CD4-positive, CD25-positive, alpha-beta regulatory T cell (primary cell): ENCODE measurements around the gene SEC31A. TPM values are rescaled to one million over a fixed set of nuclear protein-coding genes. Genes with fewer than 3 reads are reported as not detected.
"Not testable (repeated sequence)": the region's sequence is repeated elsewhere in the genome, so short reads cannot be mapped to it uniquely, and the experiment has no call there.

Experiments used
- ATAC-seq, 2 donors: fragments of 150-1000 bp; cut with Tn5 transposase; one replicate each; pipeline ENCODE4 v1.10.0; 2021; ENCODE audit warnings: low read depth in 2 of 2, moderate number of reproducible peaks in 2 of 2, moderate library complexity in 1 of 2
- DNase-seq, 3 donors: peaks; one replicate each; pipeline versions ENCODE4 v3.0.0 to v3.0.0-alpha.2; 2012 to 2022; ENCODE audit warnings: mixed read lengths in 1 of 3
- H3K27ac ChIP-seq: one replicate; pipeline ENCODE4 v1.7.0; 2013; ENCODE audit warnings: mild to moderate bottlenecking, low read length; ENCODE audit not compliant: insufficient read depth, poor library complexity, severe bottlenecking
- H3K27me3 ChIP-seq: one replicate; pipeline ENCODE4 v1.7.0; 2013; ENCODE audit warnings: low read length; ENCODE audit not compliant: control insufficient read depth, insufficient read depth
- H3K36me3 ChIP-seq: one replicate; pipeline ENCODE4 v1.7.0; 2013; ENCODE audit warnings: mild to moderate bottlenecking, low read length, moderate library complexity; ENCODE audit not compliant: control insufficient read depth, insufficient read depth
- H3K4me1 ChIP-seq: 2 replicates; pipeline ENCODE4 v1.7.0; 2013; ENCODE audit warnings: mild to moderate bottlenecking, low read length; ENCODE audit not compliant: insufficient read depth, control insufficient read depth, poor library complexity, severe bottlenecking
- H3K4me3 ChIP-seq: one replicate; pipeline ENCODE4 v1.7.0; 2013; ENCODE audit warnings: low read depth, mild to moderate bottlenecking, low read length, moderate library complexity
- H3K9me3 ChIP-seq, 2 experiments: 1 replicate in 1 of 2; 2 replicates in 1 of 2; pipeline ENCODE4 v1.7.0; 2013; ENCODE audit warnings: low read length in 2 of 2, mild to moderate bottlenecking in 1 of 2, moderate library complexity in 1 of 2; ENCODE audit not compliant: control insufficient read depth in 2 of 2
- H3K27ac Mint-ChIP-seq, 3 donors: one replicate each; pipeline ENCODE4 v1.8.0; 2020 to 2022; ENCODE audit warnings: mild to moderate bottlenecking in 3 of 3, mixed read lengths in 3 of 3, moderate library complexity in 2 of 3
- H3K27me3 Mint-ChIP-seq: one replicate; pipeline ENCODE4 v1.8.0; 2022; ENCODE audit warnings: mild to moderate bottlenecking, mixed read lengths
- H3K36me3 Mint-ChIP-seq: one replicate; pipeline ENCODE4 v1.8.0; 2020; ENCODE audit warnings: mixed read lengths
- H3K4me1 Mint-ChIP-seq, 4 donors: one replicate each; pipeline ENCODE4 v1.8.0; 2020 to 2022; ENCODE audit warnings: mixed read lengths in 4 of 4, mild to moderate bottlenecking in 1 of 4
- H3K4me3 Mint-ChIP-seq, 4 donors: one replicate each; pipeline ENCODE4 v1.8.0; 2020 to 2022; ENCODE audit warnings: mild to moderate bottlenecking in 4 of 4, mixed read lengths in 4 of 4, moderate library complexity in 3 of 4
- H3K9me3 Mint-ChIP-seq, 7 donors: one replicate each; pipeline ENCODE4 v1.8.0; 2020 to 2022; ENCODE audit warnings: mixed read lengths in 7 of 7, mild to moderate bottlenecking in 3 of 7, moderate library complexity in 2 of 7
- polyA plus RNA-seq, 4 donors: library from polyadenylated mRNA; unstranded; fragments of 300-500 nt; fragmentation: Illumina TruSeq; gene quantifications; one replicate each; pipeline ENCODE4 v1.2.3, GENCODE V29; 2021
- total RNA-seq: library from RNA; stranded (reverse); gene quantifications from one replicate; pipeline ENCODE4 v1.2.3, GENCODE V29; 2022

Gene SEC31A
- total and polyA plus RNA-seq, 5 donors from 2014 or later: 101 to 130 (median 120) TPM

GRCh38 chr4:82866033-82866432 lies 24.9 kb downstream of the SEC31A start:
- not testable (repeated sequence) for H3K9me3 Mint-ChIP-seq, DNase-seq, H3K27me3 ChIP-seq, ATAC-seq, H3K27me3 Mint-ChIP-seq, H3K9me3 ChIP-seq
- Histone ChIP-seq H3K36me3 (peaks cover 71% of the 10 kb centered on the region), H3K4me3 (peak overlapping the region; percentile 55), H3K4me1 (peaks cover 27% of the 10 kb centered on the region), H3K27ac (peak overlapping the region; percentile 65)
- Mint-ChIP-seq H3K4me1 (peaks cover 16 to 29% (median 21%) of the 10 kb centered on the region in 4 donors), H3K4me3 (peak overlapping the region in 2 of 4 donors; percentile 21 to 36), H3K36me3 (peaks cover 54% of the 10 kb centered on the region), H3K27ac (peak overlapping the region; percentile 82 to 98 (median 86))

GRCh38 chr4:82865592-82865991 lies 25.4 kb downstream of the SEC31A start:
- H3K9me3 ChIP-seq: no peaks in the 10 kb centered on the region
- peaks cover 16 to 29% (median 21%) of the 10 kb centered on the region in 4 donors for H3K4me1 Mint-ChIP-seq

GRCh38 chr4:82864336-82864979 lies 26.5 kb downstream of the SEC31A start:
- no peaks in the 10 kb centered on the region for H3K27me3 Mint-ChIP-seq
- H3K9me3 Mint-ChIP-seq: peaks cover 0 to 1% (median 0%) of the 10 kb centered on the region in 7 donors
- peaks cover 27% of the 10 kb centered on the region for H3K4me1 ChIP-seq
- peak overlapping the region; percentile 41 to 86 (median 43) for H3K27ac Mint-ChIP-seq
- DNase-seq (peak in 1 of 3 donors; percentile 37), ATAC-seq (no peak)
- peaks cover 40% of the 10 kb centered on the region for H3K36me3 Mint-ChIP-seq
- H3K27me3 ChIP-seq: no peaks in the 10 kb centered on the region
- H3K4me1 Mint-ChIP-seq: peaks cover 16 to 29% (median 19%) of the 10 kb centered on the region in 4 donors
- peaks cover 61% of the 10 kb centered on the region for H3K36me3 ChIP-seq
- no peaks in the 10 kb centered on the region for H3K9me3 ChIP-seq
- no peak overlapping the region for H3K27ac ChIP-seq
- H3K4me3 Mint-ChIP-seq: peak overlapping the region in 1 of 4 donors; percentile 1
- H3K4me3 ChIP-seq: no peak overlapping the region

More at GRCh38 chr4:82865592-82865991, 25.4 kb downstream of the SEC31A start:
- peak overlapping the region; percentile 82 to 98 (median 86) for H3K27ac Mint-ChIP-seq
- peaks cover 27% of the 10 kb centered on the region for H3K4me1 ChIP-seq
- H3K27me3 ChIP-seq: no peaks in the 10 kb centered on the region
- H3K36me3 ChIP-seq: peaks cover 71% of the 10 kb centered on the region
- H3K4me3 Mint-ChIP-seq: peak overlapping the region; percentile 11 to 57 (median 29)
- H3K36me3 Mint-ChIP-seq: peaks cover 49% of the 10 kb centered on the region
- H3K27ac ChIP-seq: peak overlapping the region; percentile 65
- peak; percentile 62 to 73 for ATAC-seq
- peaks cover 0 to 1% (median 0%) of the 10 kb centered on the region in 7 donors for H3K9me3 Mint-ChIP-seq
- H3K4me3 ChIP-seq: peak overlapping the region; percentile 55
- H3K27me3 Mint-ChIP-seq: no peaks in the 10 kb centered on the region
- DNase-seq: peak in 2 of 3 donors; percentile 29 to 84

GRCh38 chr4:82861529-82861928 lies 29.4 kb downstream of the SEC31A start:
- Histone ChIP-seq H3K9me3 (no peaks in the 10 kb centered on the region), H3K4me3 (no peak overlapping the region), H3K4me1 (peaks cover 27% of the 10 kb centered on the region), H3K27me3 (no peaks in the 10 kb centered on the region), H3K27ac (no peak overlapping the region), H3K36me3 (peaks cover 51% of the 10 kb centered on the region)
- Mint-ChIP-seq H3K36me3 (peaks cover 29% of the 10 kb centered on the region), H3K4me3 (no peak overlapping the region), H3K27me3 (no peaks in the 10 kb centered on the region), H3K27ac (peak overlapping the region in 2 of 3 donors; percentile 18 to 42), H3K9me3 (peaks cover 0 to 1% (median 0%) of the 10 kb centered on the region in 7 donors), H3K4me1 (peaks cover 10 to 18% (median 12%) of the 10 kb centered on the region in 4 donors)
- ATAC-seq (no peak), DNase-seq (no peak)

GRCh38 chr4:82860487-82860886 lies 30.5 kb downstream of the SEC31A start:
- not testable (repeated sequence) for ATAC-seq, H3K27me3 Mint-ChIP-seq, H3K4me3 Mint-ChIP-seq, H3K27ac Mint-ChIP-seq, H3K27ac ChIP-seq, H3K9me3 Mint-ChIP-seq, H3K9me3 ChIP-seq, H3K27me3 ChIP-seq, H3K4me3 ChIP-seq, H3K4me1 Mint-ChIP-seq, DNase-seq
- Histone ChIP-seq H3K4me1 (peaks cover 17% of the 10 kb centered on the region), H3K36me3 (peaks cover 59% of the 10 kb centered on the region)
- H3K36me3 Mint-ChIP-seq: peaks cover 32% of the 10 kb centered on the region

GRCh38 chr4:82852751-82853285 lies 38.1 kb downstream of the SEC31A start:
- H3K9me3 Mint-ChIP-seq: no peaks in the 10 kb centered on the region
- Histone ChIP-seq H3K27me3 (no peaks in the 10 kb centered on the region), H3K27ac (no peak overlapping the region), H3K9me3 (no peaks in the 10 kb centered on the region), H3K4me3 (no peak overlapping the region), H3K4me1 (no peaks in the 10 kb centered on the region), H3K36me3 (peaks cover 92% of the 10 kb centered on the region)
- H3K27me3 Mint-ChIP-seq: no peaks in the 10 kb centered on the region
- H3K4me3 Mint-ChIP-seq: no peak overlapping the region
- H3K36me3 Mint-ChIP-seq: peaks cover 50% of the 10 kb centered on the region
- DNase-seq: no peak
- peaks cover 0 to 18% (median 2%) of the 10 kb centered on the region in 4 donors for H3K4me1 Mint-ChIP-seq
- ATAC-seq: no peak
- peak overlapping the region in 1 of 3 donors; percentile 26 for H3K27ac Mint-ChIP-seq

- peak in 2 of 3 donors; percentile 36 to 70 for DNase-seq
- Mint-ChIP-seq H3K27me3 (no peaks in the 10 kb centered on the region), H3K36me3 (peaks cover 54% of the 10 kb centered on the region), H3K4me3 (no peak overlapping the region), H3K4me1 (peaks cover 0 to 18% (median 2%) of the 10 kb centered on the region in 4 donors), H3K9me3 (no peaks in the 10 kb centered on the region), H3K27ac (peak overlapping the region in 2 of 3 donors; percentile 39 to 72)
- peaks cover 94% of the 10 kb centered on the region for H3K36me3 ChIP-seq
- peak overlapping the region; percentile 5 for H3K27ac ChIP-seq
- H3K4me1 ChIP-seq: no peaks in the 10 kb centered on the region
- H3K4me3 ChIP-seq: no peak overlapping the region
- H3K9me3 ChIP-seq: no peaks in the 10 kb centered on the region
- ATAC-seq: no peak
- no peaks in the 10 kb centered on the region for H3K27me3 ChIP-seq
These were observed 38.8 kb downstream of the SEC31A start for GRCh38 chr4:82851885-82852750.
